ENCODE results near the gene SLF1. TPM values are rescaled to one million over a fixed set of nuclear protein-coding genes. Genes with fewer than 3 reads are reported as not detected.

SLF1 gene
- total RNA-seq, 4 donors from 2014 or later: 2.5 to 3.8 (median 3.1) TPM

DNA sequence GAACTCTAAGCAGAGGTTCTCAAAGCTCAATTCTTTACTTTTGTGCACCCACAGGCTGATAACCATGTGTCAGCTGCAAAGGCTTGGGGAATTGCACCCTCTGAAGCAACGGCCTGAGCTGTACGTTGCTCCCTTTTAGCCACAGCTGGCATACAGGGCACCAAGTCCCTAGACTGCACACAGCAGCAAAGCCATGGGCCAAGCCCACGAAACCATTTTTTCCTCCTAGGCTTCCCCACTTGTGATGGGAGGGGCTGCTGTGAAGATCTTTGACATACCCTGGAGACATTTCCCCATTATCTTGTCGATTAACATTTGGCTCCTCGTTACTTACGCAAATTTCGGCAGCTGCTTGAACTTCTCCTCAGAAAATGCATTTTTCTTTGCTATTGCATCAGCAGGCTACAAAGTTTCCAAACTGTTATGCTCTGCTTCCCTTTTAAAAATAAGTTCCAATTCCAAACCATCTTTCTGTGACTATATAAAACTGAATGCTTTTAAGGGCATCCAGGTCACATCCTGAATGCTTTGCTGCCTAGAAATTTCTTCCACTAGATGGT is 23.1 kb upstream of the SLF1 start:
- Histone ChIP-seq H3K9me3 (peaks cover 0 to 4% (median 0%) of the 10 kb centered on the region in 4 donors), H3K27me3 (no peaks in the 10 kb centered on the region), H3K4me3 (no peak overlapping the region), H3K36me3 (no peaks in the 10 kb centered on the region), H3K27ac (replicated peaks in 1 of 4) (no peak overlapping the region), H3K4me1 (no peaks in the 10 kb centered on the region)
- intact Hi-C loops (cut with DNase I): no loop called here
- TF ChIP-seq, protein P1, sequence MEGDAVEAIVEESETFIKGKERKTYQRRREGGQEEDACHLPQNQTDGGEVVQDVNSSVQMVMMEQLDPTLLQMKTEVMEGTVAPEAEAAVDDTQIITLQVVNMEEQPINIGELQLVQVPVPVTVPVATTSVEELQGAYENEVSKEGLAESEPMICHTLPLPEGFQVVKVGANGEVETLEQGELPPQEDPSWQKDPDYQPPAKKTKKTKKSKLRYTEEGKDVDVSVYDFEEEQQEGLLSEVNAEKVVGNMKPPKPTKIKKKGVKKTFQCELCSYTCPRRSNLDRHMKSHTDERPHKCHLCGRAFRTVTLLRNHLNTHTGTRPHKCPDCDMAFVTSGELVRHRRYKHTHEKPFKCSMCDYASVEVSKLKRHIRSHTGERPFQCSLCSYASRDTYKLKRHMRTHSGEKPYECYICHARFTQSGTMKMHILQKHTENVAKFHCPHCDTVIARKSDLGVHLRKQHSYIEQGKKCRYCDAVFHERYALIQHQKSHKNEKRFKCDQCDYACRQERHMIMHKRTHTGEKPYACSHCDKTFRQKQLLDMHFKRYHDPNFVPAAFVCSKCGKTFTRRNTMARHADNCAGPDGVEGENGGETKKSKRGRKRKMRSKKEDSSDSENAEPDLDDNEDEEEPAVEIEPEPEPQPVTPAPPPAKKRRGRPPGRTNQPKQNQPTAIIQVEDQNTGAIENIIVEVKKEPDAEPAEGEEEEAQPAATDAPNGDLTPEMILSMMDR (IDR thresholded peaks at IDR 0.05): no peak
- TF ChIP-seq EP300 (IDR thresholded peaks at IDR 0.05): no peak
- TF ChIP-seq POLR2A (IDR thresholded peaks at IDR 0.05; ENCODE audit: low read depth): no peak
- no peak for TF ChIP-seq POLR2AphosphoS5 (IDR thresholded peaks at IDR 0.05)
- WGBS: 84% methylated on average over 7 of the region's 7 CpGs
- DNase-seq (ENCODE audit: extremely low spot score): no peak

DNA sequence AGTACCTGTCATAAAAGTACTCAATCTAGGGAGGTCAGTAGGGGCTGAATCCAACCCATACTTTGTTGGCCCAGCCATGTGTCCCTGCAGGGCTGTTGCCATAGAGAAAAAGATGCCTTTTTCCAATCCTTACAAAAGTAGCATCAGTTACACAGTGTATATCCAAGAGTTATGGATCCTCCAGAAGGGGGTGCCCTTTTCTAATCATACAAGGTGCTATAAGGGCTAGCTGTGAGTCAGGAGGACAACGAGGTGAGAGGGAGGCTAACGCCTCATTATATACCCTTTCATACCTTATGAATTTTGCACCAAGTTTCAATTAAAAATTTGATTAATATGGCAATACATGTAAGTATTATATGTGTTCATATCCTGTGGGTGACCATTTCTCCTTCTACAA is 4.9 kb upstream of the SLF1 start:
- Histone ChIP-seq H3K4me3 (no peak overlapping the region), H3K27me3 (no peaks in the 10 kb centered on the region), H3K4me1 (peaks cover 7 to 17% (median 8%) of the 10 kb centered on the region in 4 donors), H3K36me3 (no peaks in the 10 kb centered on the region), H3K27ac (replicated peaks in 1 of 4) (no peak overlapping the region), H3K9me3 (no peaks in the 10 kb centered on the region)
- intact Hi-C loops (cut with DNase I): no loop called here
- TF ChIP-seq POLR2A (IDR thresholded peaks at IDR 0.05; ENCODE audit: low read depth) (no peak), EP300 (IDR thresholded peaks at IDR 0.05) (no peak), POLR2AphosphoS5 (IDR thresholded peaks at IDR 0.05) (no peak)
- TF ChIP-seq, protein P1 (IDR thresholded peaks at IDR 0.05): no peak
- 71% methylated on average over 2 of the region's 2 CpGs for WGBS
- no peak for DNase-seq (ENCODE audit: extremely low spot score)

DNA sequence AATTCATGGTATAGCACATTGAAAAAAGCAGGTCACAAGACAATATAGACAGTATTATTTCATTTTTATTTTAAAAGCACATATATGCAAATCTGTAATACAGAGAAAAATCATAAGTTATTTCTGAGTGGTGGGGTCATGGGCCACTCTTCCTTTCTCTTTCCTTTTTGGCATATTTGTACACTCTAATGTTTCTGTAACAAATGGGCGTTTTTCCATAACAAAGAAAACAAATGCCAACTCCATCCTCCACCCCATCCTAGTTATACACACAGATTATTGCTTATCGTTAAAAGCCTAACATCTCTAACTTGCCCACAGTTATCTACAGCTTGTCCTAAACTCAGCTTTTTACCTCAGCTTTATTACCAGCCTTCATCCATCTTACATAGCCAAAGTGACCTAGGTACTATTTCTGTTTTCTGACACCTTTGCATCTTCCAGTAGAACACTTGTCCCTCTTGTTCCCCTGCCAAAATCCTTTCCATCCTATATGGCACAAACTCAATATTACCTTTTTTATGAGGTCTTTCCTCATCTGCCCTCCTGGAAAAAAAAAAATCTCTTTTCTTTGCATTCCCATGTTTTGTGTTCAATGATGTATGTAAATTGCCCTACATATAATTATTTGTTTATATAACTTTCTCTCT is 4.2 kb upstream of the SLF1 start:
- H3K4me1 ChIP-seq: peaks cover 9 to 21% (median 12%) of the 10 kb centered on the region in 4 donors
- TF ChIP-seq, protein P1 (IDR thresholded peaks at IDR 0.05): no peak
- TF ChIP-seq EP300 (IDR thresholded peaks at IDR 0.05) (no peak), POLR2A (IDR thresholded peaks at IDR 0.05; ENCODE audit: low read depth) (no peak), POLR2AphosphoS5 (IDR thresholded peaks at IDR 0.05) (no peak)
- intact Hi-C loops (cut with DNase I): no loop called here

DNA sequence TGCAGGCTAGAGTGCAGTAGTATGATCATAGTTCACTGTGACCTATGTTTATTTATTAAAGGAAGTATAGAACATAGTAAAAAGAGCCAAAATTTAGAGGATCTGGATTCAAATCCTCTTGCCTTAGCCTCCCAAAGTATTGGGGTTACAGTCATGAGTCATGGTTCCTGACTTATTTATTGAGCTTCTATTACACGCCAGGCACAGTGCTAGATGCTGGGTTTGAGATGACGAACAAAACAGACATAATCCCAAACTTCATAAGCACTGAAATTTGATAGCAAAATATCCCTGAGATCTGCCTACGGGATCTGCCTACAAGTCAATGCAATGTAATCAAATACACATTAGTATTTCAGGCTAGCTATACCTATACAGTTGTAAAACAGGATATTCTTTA is 2.6 kb upstream of the SLF1 start:
- Histone ChIP-seq H3K4me3 (no peak overlapping the region), H3K36me3 (no peaks in the 10 kb centered on the region), H3K4me1 (peaks cover 15 to 29% (median 19%) of the 10 kb centered on the region in 4 donors), H3K27ac (replicated peaks in 1 of 4) (no peak overlapping the region), H3K9me3 (no peaks in the 10 kb centered on the region), H3K27me3 (no peaks in the 10 kb centered on the region)
- TF ChIP-seq, protein P1 (IDR thresholded peaks at IDR 0.05): no peak
- no peak for TF ChIP-seq EP300 (IDR thresholded peaks at IDR 0.05)
- no peak for TF ChIP-seq POLR2A (IDR thresholded peaks at IDR 0.05; ENCODE audit: low read depth)
- DNase-seq (ENCODE audit: extremely low spot score): no peak
- intact Hi-C loops (cut with DNase I): no loop called here
- WGBS: 89% methylated on average over 3 of the region's 3 CpGs

More for the DNA sequence above, 4.2 kb upstream of the SLF1 start:
- no peak overlapping the region for H3K4me3 ChIP-seq
- DNase-seq (ENCODE audit: extremely low spot score): no peak
- H3K9me3 ChIP-seq: no peaks in the 10 kb centered on the region
- WGBS: 97% methylated on average over 2 of the region's 2 CpGs
- no peak overlapping the region for H3K27ac ChIP-seq (replicated peaks in 1 of 4)
- H3K36me3 ChIP-seq: no peaks in the 10 kb centered on the region
- H3K27me3 ChIP-seq: no peaks in the 10 kb centered on the region

Measured in esophagus muscularis mucosa (tissue), 4 donors.